VCaP (cell line): ENCODE results near the gene CSRNP3.

ENCODE experiments used
- H3K27ac ChIP-seq: fragments of 450-650 bp; 2 replicates; pipeline ENCODE4 v1.5.1; 2017
- TF ChIP-seq, protein P1 (sequence below): fragments of 450-650 bp; conservative IDR thresholded peaks from 2 replicates; pipeline ENCODE4 v1.5.1; 2017; ENCODE audit warnings: mild to moderate bottlenecking, moderate library complexity

CSRNP3 gene

DNA sequence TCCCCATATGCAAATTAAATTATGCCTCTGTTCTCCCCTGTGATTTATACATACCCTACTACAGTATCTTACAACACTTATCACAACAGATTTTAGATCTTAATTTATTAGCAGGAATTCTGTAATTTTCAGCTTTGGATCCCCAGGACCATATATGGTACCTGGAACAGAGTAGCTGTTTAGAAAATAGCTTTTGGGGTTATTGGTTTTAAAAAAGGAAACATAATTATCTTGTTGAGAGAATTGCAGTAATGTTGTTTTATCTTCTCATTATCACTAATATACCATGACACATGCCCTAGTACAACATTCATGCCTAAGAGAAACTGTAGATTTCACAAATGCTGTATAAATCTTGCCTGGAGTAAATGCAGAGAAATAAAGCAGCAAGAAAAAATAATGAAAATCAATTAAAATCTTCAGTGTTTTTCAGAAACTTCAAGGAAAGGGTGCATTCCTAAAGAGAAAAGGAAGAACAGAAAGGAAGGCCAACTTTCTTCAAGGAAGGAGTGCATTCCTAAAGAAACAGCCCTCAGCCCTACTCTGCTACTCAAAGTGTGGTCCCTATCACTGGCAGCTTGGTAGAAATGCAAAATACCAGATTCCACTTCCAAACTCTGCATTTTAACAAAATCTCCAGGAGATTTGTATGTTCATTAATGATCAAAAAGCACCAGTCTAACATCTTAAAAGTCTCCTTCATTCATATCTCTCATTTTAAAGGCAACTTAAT lies 37.1 kb upstream of the CSRNP3 start:
- TF ChIP-seq, protein P1, sequence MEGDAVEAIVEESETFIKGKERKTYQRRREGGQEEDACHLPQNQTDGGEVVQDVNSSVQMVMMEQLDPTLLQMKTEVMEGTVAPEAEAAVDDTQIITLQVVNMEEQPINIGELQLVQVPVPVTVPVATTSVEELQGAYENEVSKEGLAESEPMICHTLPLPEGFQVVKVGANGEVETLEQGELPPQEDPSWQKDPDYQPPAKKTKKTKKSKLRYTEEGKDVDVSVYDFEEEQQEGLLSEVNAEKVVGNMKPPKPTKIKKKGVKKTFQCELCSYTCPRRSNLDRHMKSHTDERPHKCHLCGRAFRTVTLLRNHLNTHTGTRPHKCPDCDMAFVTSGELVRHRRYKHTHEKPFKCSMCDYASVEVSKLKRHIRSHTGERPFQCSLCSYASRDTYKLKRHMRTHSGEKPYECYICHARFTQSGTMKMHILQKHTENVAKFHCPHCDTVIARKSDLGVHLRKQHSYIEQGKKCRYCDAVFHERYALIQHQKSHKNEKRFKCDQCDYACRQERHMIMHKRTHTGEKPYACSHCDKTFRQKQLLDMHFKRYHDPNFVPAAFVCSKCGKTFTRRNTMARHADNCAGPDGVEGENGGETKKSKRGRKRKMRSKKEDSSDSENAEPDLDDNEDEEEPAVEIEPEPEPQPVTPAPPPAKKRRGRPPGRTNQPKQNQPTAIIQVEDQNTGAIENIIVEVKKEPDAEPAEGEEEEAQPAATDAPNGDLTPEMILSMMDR: no peak
- H3K27ac ChIP-seq: no peak overlapping the region

DNA sequence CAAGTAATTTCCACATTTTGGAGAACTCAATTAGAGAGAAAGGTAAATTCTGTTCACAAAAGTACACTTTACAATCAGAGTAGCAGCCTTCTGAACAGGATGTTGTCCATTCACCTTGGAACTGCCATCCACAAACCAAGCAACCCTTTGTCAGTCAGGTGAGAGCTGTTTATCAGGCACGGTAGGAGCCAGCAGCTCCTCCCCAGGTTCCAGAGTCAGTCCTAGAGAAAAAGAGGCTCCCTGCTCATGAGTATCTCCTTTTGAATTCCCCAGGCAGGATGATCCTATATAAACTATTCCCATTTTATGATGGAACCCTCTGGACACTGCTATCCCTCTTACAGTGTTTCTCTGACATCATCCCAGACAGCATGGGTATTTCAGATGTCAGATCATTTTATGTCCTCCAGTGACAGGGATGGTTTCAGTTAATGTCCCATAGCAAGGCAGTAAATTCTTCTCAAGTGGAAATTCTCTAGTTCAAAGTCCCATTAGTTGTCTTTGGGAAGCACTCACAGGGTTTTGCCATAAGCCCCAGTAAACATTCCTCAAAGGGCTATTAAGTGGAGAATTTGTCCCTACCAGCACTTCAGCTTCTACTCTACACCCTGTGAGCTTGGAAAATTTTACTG lies 34.5 kb upstream of the CSRNP3 start:
- no peak overlapping the region for H3K27ac ChIP-seq

DNA sequence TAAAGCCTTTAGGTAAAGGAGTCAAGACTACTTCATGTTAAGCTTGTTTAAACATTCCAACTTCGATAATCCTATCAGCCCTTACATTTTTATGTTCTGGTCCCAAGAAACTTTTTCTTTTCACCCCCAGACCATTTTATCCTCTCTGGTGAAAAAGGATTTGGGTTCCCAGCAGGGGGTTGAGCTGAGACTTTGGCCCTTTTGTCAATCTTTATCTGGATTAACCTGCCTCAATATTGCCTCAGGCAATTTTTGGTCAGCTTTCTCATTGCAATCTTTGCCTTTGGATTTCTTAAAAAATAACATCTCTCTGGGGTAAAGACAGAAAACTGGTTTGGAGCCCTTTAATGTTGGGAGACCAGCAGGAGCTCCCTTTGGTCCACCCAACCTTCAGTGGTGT lies 33.9 kb upstream of the CSRNP3 start:
- TF ChIP-seq, protein P1: no peak
- H3K27ac ChIP-seq: no peak overlapping the region

More for the DNA sequence above, 34.5 kb upstream of the CSRNP3 start:
- TF ChIP-seq, protein P1: no peak

DNA sequence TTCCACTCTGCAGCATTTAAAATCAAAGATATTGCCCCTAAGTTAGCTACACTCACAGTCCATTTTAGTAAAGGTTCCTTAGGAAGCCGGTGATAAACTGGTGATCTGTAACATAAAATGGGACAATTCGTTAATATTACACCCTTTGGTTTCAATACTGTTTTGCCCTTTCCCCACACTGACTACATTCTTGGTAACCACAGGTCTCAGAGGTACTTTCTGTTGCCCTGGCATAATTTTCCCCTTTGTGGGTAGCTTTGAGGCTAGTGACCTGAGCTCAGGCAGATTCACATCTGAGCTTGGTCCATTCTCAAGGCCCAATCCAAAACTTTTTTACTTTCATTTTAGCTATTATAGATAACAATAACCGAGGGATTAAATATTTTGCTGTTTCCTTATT lies 32.9 kb upstream of the CSRNP3 start:
- no peak overlapping the region for H3K27ac ChIP-seq

DNA sequence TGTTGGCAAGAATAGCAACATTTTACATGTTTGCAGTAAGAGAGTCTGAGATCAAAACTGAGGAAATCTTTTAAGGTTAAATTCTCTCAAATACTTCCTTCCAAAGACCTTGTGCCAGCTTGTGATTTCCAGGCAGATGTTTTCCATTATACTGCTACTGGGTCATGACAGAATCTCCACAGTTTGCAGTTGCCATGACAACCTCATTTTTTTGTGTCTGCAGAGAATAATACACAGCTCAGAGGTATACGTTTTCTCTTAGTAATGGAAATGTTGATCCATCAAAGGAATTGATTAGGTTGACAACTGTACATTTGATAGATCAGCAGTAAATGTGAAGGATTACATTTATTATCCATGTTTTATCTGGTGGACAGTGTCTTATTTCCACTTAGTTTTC lies 29.1 kb upstream of the CSRNP3 start:
- TF ChIP-seq, protein P1: no peak
- no peak overlapping the region for H3K27ac ChIP-seq

More for the DNA sequence above, 32.9 kb upstream of the CSRNP3 start:
- TF ChIP-seq, protein P1: no peak

DNA sequence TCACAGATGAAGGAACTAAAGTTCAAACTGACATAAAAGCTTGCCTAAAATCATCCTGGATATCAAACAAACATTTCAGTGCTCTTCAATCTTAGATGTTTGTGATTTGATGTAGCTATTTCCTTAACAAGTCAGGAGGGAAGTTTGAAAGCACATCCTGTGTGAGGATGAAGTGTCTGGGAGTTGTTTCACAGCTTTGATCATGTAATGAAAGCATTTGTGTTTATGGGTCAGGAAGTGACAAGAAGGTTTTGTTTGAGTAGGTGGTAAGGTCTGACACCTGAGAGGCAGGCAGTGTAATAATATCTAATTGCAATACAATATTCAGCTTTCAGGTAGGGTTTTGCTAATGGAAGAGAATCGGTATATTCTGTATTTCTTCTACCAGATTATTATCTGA lies 26.0 kb upstream of the CSRNP3 start:
- H3K27ac ChIP-seq: no peak overlapping the region
- TF ChIP-seq, protein P1: no peak

DNA sequence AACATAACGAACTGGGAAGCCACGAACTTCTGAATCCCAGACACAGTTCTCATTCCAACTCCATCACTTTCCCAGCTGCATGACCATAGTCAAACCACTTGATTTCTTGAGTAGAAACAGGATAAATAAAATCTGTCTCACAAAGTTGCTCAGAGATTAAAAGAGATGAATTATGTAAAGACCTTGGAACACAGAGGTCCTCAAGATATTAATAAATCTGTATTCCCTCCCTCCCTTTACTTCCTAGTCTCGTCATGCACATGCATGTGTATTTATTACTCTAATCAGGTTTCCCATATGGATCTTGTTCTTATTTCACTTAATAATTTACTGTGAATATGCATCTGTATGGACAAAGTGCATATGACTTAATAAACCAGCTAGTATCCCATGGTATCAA lies 21.1 kb upstream of the CSRNP3 start:
- H3K27ac ChIP-seq: no peak overlapping the region
- TF ChIP-seq, protein P1: no peak
